GM10266 (cell line): ENCODE data around the gene SV2B.

Experiments used
- DNase-seq: peaks from one replicate; pipeline ENCODE4 v3.0.0; 2012; ENCODE audit errors: extremely low spot score
- TF ChIP-seq, protein P1 (sequence below): IDR thresholded peaks from 2 replicates; pipeline ENCODE4 v1.5.1; 2012; ENCODE audit warnings: mild to moderate bottlenecking, low read depth; ENCODE audit not compliant: control insufficient read depth, insufficient read depth; ENCODE audit errors: missing control alignments

The SV2B gene

GRCh38 chr15:91136386-91136923 is 36.4 kb downstream of the SV2B start:
- DNase-seq, result no peak
- TF ChIP-seq, protein P1, sequence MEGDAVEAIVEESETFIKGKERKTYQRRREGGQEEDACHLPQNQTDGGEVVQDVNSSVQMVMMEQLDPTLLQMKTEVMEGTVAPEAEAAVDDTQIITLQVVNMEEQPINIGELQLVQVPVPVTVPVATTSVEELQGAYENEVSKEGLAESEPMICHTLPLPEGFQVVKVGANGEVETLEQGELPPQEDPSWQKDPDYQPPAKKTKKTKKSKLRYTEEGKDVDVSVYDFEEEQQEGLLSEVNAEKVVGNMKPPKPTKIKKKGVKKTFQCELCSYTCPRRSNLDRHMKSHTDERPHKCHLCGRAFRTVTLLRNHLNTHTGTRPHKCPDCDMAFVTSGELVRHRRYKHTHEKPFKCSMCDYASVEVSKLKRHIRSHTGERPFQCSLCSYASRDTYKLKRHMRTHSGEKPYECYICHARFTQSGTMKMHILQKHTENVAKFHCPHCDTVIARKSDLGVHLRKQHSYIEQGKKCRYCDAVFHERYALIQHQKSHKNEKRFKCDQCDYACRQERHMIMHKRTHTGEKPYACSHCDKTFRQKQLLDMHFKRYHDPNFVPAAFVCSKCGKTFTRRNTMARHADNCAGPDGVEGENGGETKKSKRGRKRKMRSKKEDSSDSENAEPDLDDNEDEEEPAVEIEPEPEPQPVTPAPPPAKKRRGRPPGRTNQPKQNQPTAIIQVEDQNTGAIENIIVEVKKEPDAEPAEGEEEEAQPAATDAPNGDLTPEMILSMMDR, result no peak

DNA sequence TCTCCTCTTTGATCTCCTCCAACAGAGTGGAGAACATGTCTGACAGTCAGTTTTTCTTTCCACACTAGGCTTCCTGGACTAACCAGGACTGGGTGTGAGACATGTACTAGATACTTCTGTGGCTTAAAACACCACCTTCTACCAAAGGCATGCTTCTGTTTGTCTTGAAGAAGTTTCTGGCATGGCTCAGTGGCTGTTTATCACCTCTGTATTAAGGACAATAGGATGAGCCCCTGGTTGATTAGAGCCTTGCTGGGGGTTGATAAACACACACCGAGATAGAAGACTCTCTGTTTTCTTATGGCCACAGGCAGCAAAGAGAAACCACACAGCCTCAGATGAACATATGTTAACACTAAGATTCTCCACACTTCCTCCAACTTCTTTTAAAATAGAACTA is 40.5 kb downstream of the SV2B start:
- DNase-seq, result no peak
- TF ChIP-seq, protein P1, result no peak

DNA sequence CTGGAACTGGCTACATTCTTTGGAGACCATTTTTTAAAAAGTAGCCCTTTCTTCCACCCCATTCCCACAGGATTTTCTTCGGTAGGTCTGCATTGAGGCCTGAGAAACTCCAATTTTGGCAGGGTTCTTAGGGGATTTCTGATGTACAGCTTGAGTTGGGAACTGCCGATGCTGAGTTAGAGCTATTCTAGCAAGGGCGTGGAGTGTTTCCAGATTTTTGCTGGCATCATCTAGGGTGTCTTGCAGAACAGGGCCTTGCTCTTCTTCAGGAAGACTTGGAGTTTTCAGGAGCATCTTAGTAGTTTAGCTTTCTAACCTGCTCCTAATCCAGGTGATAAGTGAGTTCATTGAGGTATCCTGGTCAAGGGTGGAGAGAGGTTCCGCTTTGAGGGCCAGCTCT is 41.0 kb downstream of the SV2B start:
- DNase-seq, result no peak
- TF ChIP-seq, protein P1, result no peak

DNA sequence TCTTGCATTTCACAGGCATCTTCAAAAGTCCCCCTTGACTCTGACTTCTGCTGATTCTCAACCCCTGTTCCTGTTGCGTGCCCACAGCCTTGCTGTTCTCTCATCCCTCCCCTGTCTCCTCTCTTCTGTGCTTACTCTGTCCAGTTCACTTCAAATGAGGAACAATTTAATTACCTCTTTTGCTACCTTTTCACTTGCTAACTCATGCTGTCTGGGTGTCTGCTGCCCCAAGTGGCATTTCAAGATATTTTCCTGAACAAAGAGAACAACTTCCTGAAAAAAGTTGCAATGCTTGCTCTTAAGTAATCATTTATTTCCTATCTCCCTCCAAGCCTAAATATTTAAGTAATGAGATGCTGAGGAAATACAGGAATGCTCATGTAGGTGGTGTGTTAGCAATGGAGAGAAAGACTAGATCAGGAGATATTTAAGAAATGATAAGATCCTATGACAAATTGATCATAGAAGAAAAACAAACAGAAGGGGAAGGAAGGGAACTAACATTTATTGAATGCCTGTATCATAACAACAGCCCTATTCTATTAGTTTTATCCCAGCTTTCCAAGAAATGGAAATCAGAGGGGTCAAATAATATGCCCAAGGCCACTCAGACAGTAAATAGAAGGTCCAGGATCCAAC is 42.2 kb downstream of the SV2B start:
- DNase-seq, result peak; percentile 40
- TF ChIP-seq, protein P1, result peak; percentile 60

DNA sequence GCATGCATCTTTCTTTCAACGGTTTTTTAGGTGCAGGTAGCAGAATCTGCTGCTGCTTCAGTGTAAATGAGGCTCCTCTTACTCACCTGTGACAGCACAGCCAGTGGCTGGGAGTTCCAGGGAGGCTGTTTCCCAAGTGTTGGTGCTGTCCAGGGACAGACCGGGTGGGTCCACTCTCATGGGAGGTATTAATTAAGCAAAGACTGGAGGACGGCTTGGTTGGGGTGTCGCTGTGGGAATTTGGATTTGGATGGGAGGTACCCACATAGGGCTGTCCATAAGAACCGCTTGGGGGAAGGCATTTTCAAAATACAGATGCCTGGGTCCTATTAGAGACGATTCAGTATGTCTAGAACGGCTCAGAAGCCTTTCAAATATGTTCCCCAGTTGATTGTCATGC is 42.9 kb downstream of the SV2B start:
- TF ChIP-seq, protein P1, result no peak
- DNase-seq, result no peak

- TF ChIP-seq, protein P1, result no peak
- DNase-seq, result no peak
Observed at GRCh38 chr15:91146728-91147127, 46.7 kb downstream of the SV2B start.

GRCh38 chr15:91148243-91148642 is 48.2 kb downstream of the SV2B start:
- TF ChIP-seq, protein P1, result no peak
- no peak for DNase-seq
